Measurements from ENCODE around the gene DCTPP1.
"Not testable (repeated sequence)": the region's sequence is repeated elsewhere in the genome, so short reads cannot be mapped to it uniquely, and the experiment has no call there.

DCTPP1 gene

DNA sequence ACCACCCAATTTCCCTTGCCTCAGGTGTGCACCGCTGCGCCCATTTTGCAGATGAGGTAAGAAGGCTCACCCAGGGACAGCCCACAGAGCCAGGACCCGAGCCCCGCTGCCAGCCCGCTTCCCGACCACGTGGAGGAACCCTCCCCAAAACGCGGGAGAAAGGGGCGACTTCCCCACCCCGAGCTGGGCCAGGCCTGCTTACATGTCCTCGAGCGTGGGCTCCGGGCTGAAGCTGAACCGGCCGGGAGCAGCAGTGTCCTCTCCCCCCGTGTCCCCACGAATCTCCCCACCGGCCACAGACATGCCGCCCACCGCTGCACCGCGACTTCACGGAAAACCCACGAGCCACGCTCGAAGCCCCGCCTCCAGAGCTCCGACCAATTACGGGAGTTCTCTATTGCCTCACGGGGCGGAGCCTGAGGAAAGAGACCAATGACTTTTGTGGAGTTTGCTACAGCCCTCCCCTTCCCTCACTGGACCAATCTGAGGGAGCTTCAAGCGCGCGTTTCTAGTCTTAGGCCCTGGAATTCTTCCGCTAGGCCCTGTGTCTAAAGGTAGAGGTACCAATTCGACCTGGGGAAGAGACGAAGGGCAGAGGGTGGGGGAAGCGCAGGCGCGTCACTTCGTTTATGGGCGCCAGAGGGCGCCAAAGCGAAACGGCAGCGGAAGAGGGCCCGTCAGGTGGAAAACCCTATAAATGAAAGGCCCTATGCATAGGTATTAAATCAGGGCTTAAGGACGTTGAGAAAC, at the start of gene DCTPP1:
TSS of gene DCTPP1 (minus strand) at position 353 of the 750 bp plus-strand sequence. CDS start at position 303, 50 bp downstream.
- DNase-seq (ENCODE audit: low spot score) = peak; percentile 97

GRCh38 chr16:30478766-30479478, 49.1 kb upstream of the DCTPP1 start:
- no peak for DNase-seq (ENCODE audit: low spot score)

GRCh38 chr16:30477773-30478172, 47.9 kb upstream of the DCTPP1 start:
- not testable (repeated sequence) for DNase-seq (ENCODE audit: low spot score)

DNA sequence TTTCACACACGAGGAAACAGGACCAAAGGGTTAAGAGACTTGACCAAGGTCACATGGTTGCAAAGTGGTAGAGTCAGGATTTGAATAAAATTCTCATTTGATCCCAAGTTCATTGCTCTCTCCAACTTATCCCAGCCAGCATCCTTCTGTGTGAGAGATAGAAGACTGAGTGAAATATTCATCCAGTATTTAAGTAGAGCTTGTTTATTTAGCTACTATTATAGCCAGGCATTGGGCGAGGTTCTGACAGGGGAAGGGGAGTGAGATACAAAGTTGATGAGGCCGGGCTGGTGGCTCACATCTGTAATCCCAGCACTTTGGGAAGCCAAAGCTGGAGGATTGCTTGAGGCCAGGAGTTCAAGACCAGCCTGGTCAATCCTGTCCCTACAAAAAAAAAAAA, 47.2 kb upstream of the DCTPP1 start:
- no peak for DNase-seq (ENCODE audit: low spot score)

GRCh38 chr16:30474684-30475083, 44.9 kb upstream of the DCTPP1 start:
- DNase-seq (ENCODE audit: low spot score) = no peak

GRCh38 chr16:30474074-30474452, 44.2 kb upstream of the DCTPP1 start:
- DNase-seq (ENCODE audit: low spot score) = no peak

GRCh38 chr16:30473231-30474073, 43.6 kb upstream of the DCTPP1 start:
- DNase-seq (ENCODE audit: low spot score) = no peak

DNA sequence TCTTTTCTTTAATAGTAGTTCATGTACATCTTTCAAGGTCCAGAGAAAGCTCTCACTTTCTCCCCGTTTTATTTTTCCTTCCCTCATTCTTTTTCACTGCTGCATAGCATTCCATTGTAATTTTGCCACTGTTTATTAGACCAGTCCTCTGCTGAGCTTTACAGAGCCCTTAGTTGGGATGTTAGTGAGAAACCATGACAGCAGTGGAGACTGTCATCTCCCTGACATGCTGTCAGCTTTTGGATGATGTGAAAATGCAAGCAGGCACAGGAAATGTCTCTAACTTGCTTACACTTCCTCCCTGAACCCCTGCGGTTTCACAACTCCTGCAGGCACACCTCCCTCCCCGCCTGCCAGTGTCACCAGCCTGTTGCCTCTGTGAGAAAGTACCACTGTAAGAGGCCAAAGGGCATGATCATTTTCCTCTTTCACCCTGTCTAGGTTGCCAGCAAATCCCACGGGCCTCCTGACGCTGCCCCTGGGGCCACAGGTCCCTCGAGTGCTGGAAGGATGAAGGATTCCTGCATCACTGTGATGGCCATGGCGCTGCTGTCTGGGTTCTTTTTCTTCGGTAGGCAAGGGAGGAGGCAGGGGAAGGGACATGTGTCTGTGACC, 42.6 kb upstream of the DCTPP1 start, which contains the start of gene ITGAL:
TSS of gene ITGAL (plus strand) at position 415 of the 615 bp plus-strand sequence. CDS start at position 511, 96 bp downstream.
- DNase-seq (ENCODE audit: low spot score) = no peak

GRCh38 chr16:30470632-30470995, 40.8 kb upstream of the DCTPP1 start:
- no peak for DNase-seq (ENCODE audit: low spot score)

- no peak for DNase-seq (ENCODE audit: low spot score)
These were observed 40.3 kb upstream of the DCTPP1 start for GRCh38 chr16:30470170-30470512.

DNA sequence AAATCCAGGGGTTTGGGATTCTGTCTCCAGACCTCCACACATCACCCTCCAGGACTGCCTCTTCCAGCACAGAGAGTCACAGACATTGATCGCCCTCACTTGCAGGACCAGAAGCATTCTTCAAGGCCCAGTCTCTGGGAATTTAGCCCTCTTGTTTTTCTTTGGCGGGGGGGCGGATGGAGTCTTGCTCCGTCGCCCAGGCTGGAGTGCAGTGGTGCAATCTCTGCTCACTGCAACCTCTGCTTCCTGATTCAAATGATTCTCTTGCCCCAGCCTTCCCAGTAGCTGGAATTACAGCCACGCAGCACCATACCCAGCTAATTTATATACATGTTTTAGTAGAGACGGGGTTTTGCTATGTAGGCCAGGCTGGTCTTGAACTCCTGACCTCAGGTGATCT, 34.2 kb upstream of the DCTPP1 start:
- no peak for DNase-seq (ENCODE audit: low spot score)

DNA sequence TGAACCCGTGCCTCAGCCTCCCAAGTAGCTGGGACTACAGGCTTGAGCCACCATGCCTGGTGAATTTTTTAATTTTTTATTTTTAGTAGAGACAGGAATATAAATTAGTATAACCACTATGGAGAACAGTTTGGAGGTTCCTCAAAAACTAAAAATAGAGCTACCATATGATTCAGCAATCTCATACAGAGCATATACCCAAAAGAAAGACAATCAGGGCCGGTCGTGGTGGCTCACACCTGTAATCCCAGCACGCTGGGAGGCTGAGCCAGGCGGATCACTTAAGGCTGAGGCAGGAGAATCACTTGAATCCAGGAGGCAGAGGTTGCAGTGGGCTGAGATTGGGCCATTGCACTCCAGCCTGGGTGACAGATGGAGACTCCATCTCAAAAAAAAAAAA, 31.6 kb upstream of the DCTPP1 start:
- DNase-seq (ENCODE audit: low spot score) = not testable (repeated sequence)

GRCh38 chr16:30459456-30459855, 29.6 kb upstream of the DCTPP1 start:
- DNase-seq (ENCODE audit: low spot score) = no peak

DNA sequence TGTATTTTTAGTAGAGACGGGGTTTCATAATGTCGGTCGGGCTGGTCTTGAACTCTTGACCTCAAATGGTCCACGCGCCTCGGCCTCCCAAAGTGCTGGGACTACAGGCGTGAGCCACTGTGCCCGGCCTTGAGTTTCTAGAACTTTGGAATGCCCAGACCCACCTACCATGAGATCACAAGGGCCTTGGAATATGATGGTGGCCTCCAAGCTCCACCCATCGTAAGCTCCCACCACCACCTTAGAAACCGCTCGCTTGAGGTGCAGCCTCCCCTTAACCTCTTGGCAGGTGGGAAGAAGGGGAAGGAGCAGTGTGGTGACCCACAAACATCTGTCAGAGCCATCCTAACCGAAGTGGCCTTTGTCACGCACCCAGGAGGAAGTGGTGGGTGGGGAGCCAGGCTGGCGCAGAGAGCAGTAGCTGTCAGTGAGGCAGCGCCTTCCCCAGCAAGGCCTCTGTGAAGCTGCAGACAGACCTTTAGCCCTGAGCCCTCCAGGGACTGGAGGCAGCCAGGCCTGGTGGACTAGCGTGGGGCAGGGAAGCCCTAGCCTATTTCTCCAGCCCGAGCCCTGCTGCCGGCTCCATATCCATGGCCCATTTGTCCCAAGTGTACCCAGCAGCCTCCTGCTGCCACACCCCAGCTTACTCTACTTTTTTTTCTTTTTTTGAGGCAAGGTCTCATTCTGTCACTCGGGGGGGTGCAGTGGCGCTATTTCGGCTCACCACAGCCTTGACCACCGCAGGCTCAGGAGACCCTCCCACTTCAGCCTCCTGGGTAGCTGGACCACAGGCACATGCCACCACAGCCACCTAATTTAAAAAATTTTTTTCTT, 28.9 kb upstream of the DCTPP1 start:
- DNase-seq (ENCODE audit: low spot score) = no peak

- DNase-seq (ENCODE audit: low spot score) = no peak
These were observed 28.1 kb upstream of the DCTPP1 start for GRCh38 chr16:30457743-30458560.

- DNase-seq (ENCODE audit: low spot score) = no peak
These were observed 27.4 kb upstream of the DCTPP1 start for GRCh38 chr16:30457256-30457655.

DNA sequence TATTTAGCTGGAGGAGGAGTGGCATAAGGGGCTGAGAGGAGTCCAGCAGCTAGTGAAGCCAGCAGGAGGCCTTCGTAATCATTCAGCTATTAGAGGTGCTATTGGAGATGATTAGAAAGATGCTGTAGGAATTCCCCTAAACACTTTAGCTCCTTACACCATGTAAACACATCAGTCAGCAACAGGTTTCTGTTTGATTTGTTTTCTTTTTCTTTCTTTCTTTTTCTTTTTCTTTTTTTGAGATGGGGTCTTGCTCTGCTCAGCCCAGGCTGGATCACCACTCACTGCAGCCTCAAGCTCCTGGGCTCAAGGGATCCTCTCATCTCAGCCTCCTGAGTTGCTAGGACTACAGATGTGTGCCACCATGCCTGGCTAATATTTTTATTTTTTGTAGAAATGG, 26.5 kb upstream of the DCTPP1 start:
- DNase-seq (ENCODE audit: low spot score) = no peak

- not testable (repeated sequence) for DNase-seq (ENCODE audit: low spot score)
These were observed 23.1 kb upstream of the DCTPP1 start for GRCh38 chr16:30452709-30453580.

DNA sequence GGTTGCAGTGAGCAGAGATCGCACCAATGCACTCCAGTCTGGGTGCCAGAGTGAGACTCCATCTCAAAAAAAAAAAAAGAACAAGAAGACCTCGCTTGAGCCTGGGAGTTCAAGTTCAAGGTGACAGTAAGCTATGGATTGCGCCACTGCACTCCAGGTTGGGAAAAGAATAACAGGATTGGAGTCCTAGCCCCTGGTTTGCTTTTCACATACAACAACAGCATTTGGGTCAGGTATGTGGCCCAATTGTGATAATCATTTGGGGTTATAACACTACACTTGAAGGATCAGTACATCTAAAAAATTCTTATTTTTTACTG, 19.2 kb upstream of the DCTPP1 start:
- no peak for DNase-seq (ENCODE audit: low spot score)

All from hepatic stellate cell (primary cell).